Muscle of arm (tissue), 12 donors: Measurements from ENCODE around the gene ITIH1. TPM values are rescaled to one million over a fixed set of nuclear protein-coding genes. Genes with fewer than 3 reads are reported as not detected.
"Not testable (repeated sequence)": the region's sequence is repeated elsewhere in the genome, so short reads cannot be mapped to it uniquely, and the experiment has no call there.

Source experiments
- DNase-seq: peaks from one replicate; pipeline ENCODE4 v3.0.0-alpha.2; 2013
- polyA plus RNA-seq, 12 donors: library from polyadenylated mRNA; unstranded; fragments of 120-200 nt; gene quantifications; one replicate each; pipeline ENCODE4 v1.2.1, GENCODE V29; 2013; ENCODE audit not compliant: insufficient read length in 12 of 12

Gene ITIH1
- polyA plus RNA-seq, 12 donors = 0.34 to 5.0 (median 0.47) TPM; not detected in 7

GRCh38 chr3:52773361-52774065, 3.9 kb upstream of the ITIH1 start:
- no peak for DNase-seq

GRCh38 chr3:52774066-52774713, 3.2 kb upstream of the ITIH1 start:
- no peak for DNase-seq

- no peak for DNase-seq
Observed at GRCh38 chr3:52774901-52775864, 2.2 kb upstream of the ITIH1 start.

DNA sequence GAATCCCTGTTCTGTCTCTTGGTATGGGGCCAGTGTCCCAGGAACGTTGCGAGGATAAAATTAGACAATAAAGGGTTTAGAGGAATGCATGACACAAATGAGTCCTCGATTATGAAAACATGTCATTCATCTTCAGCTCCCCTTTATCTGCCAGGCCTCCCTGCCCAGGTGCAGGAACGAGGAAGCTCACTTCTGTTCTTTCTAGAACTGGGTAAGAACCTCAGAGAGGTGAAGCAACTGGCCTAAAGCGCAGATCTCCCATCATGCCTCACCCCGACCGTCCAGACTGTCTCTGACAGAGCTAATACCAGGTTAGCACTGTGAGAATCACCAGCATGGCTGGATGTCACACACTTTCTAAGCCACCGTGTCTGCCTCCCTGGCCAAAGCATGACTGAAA, 1.5 kb upstream of the ITIH1 start:
- no peak for DNase-seq

GRCh38 chr3:52776486-52776885, 913 bp upstream of the ITIH1 start:
- DNase-seq = not testable (repeated sequence)

DNA sequence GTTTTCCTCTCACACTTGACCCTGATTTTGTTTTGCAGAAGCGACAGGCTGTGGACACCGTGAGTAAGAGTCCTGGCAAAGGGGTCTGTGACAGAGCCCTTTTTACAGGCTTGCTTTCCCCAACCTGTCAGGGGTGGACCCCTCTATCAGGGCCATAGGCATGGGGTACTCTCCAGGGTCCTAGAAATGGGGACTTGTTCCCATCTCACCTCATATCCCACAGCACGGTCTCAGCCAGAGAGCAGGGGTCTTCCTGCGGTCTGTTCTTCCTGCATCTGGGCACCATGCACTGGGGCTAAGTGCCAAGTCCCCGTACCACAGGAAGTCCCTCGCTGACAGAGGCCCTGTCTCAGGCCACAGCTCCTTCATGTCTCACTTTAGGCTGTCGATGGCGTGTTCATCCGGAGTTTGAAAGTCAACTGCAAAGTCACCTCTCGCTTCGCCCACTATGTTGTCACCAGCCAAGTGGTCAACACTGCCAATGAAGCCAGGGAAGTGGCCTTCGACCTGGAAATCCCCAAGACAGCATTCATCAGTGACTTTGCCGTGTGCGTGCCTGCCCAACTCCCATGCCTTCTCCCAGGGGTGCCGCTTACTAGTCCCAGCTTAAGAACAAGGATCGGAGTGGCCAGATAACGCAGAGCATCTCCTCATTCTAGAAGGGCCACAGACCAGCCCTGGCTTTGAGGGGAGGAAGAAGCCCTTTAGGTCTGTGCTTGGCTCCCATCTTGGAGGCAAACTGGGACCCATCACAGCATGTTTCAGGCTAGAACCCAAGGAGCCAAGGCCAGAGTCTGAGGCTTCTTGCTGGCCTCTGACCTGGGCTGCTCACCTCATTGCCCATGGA, 783 bp downstream of the ITIH1 start:
- DNase-seq = no peak

- DNase-seq = no peak
Observed at GRCh38 chr3:52779011-52779836, 1.8 kb downstream of the ITIH1 start.

- no peak for DNase-seq
Observed at GRCh38 chr3:52779837-52780585, 2.6 kb downstream of the ITIH1 start.

DNA sequence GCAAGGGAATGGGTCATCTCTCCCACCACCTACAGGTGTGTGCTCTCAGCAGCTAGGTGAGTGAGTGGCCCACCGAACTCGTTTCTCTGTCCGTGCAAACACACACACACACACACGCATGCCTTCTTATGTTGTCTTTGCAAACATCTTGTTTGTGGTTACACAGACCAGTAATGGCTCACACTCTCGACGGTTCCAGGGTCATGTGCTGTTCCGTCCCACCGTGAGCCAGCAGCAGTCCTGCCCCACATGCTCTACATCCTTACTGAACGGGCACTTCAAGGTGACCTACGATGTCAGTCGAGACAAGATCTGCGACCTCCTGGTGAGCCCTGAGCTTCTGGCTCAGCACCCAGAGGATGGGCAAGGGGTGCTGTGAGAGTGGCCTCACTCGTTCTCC, 4.3 kb downstream of the ITIH1 start:
- no peak for DNase-seq

DNA sequence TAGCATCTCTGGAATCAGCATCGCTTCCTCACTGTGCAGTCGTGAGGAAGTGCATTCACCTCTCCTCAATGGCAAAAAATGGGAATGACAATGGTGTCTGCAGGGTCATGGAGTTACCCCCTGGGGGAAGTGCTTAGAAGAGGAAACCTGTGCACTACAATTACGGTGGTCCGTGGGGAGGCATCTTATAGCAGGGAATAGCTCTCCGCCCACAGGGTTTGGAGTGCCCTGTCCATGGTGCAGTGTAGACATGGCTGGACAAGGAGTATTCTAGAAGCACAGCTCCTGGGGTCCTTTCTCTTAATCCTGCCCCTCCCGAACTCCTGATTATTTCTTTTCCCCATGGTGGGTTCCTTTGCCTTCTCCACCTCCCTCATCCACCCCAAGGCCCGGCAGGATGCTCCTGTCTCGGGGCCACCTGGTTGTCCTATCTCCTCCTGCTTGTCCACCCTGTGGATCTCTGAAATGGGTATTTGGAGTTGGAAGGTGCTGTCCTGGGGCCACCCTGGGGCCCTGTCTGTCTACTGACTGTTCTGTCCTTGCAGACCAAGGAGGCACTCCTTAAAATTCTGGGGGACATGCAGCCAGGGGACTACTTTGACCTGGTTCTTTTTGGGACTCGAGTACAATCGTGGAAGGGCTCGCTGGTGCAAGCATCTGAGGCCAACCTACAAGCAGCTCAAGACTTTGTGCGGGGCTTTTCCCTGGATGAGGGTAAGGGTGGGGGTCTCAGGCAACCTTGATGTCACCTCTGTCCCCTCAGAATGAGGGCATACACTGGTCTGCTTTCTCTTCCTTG, 5.2 kb downstream of the ITIH1 start:
- DNase-seq = no peak

GRCh38 chr3:52783211-52783555, 5.8 kb downstream of the ITIH1 start:
- DNase-seq = no peak

- DNase-seq = no peak
Observed at GRCh38 chr3:52784021-52784621, 6.7 kb downstream of the ITIH1 start.

DNA sequence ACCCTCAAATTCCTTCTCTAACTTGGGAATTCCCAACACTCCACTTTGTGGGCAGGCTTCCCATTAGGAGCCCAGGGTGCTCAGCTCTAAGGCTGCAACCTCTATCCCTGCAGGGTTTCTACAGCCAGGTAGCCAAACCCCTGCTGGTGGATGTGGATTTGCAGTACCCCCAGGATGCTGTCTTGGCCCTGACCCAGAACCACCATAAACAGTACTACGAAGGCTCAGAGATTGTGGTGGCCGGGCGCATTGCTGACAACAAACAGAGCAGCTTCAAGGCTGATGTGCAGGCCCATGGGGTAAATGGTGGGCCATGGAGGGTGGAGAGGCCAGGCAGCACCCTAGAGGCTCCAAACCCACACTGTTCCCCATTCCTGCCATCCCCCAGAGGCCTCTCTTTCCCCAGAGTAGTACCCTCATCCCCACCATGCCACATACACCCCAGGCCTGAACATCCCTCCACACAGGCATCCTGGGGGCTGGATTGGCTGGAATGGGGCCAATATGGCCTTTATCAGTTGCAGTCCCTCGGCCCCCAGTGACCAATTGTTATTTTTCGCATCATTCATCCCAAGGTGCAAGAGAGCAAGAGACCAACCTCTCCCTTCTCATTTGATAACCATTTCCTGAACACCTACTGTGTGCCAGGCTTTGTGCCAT, 7.7 kb downstream of the ITIH1 start:
- no peak for DNase-seq

- no peak for DNase-seq
Observed at GRCh38 chr3:52786330-52787215, 9.2 kb downstream of the ITIH1 start.

GRCh38 chr3:52787246-52787645, 9.8 kb downstream of the ITIH1 start:
- no peak for DNase-seq

- DNase-seq = no peak
Observed at GRCh38 chr3:52787672-52788625, 10.6 kb downstream of the ITIH1 start.
